ENCODE results near the gene MRPS35.

MRPS35 gene

GRCh38 chr12:27771481-27772327 is 61.1 kb downstream of the MRPS35 start:
- no peak for DNase-seq (ENCODE audit: low read depth in 2 of 3, low spot score in 2 of 3)

GRCh38 chr12:27772328-27773049 is 61.9 kb downstream of the MRPS35 start:
- no peak for DNase-seq (ENCODE audit: low read depth in 2 of 3, low spot score in 2 of 3)

GRCh38 chr12:27777141-27777540 is 66.5 kb downstream of the MRPS35 start:
- DNase-seq (ENCODE audit: low read depth in 2 of 3, low spot score in 2 of 3), result no peak

- no peak for DNase-seq (ENCODE audit: low read depth in 2 of 3, low spot score in 2 of 3)
Measured at GRCh38 chr12:27778206-27778605, 67.6 kb downstream of the MRPS35 start.

GRCh38 chr12:27779416-27779919 is 68.8 kb downstream of the MRPS35 start:
- DNase-seq (ENCODE audit: low read depth in 2 of 3, low spot score in 2 of 3), result peak; percentile 6 to 17 (median 11)

- DNase-seq (ENCODE audit: low read depth in 2 of 3, low spot score in 2 of 3), result peak; percentile 34 to 42 (median 36)
Measured at GRCh38 chr12:27779920-27780611, 69.4 kb downstream of the MRPS35 start, which contains the start of the genes KLHL42 and MANSC4. TSS of gene KLHL42 (plus strand) at chr12:27780233. CDS start at chr12:27780331, 98 bp downstream. TSS of gene MANSC4 (minus strand) at chr12:27780236. CDS start at chr12:27771276, 8,960 bp downstream.

GRCh38 chr12:27780612-27781408 is 70.2 kb downstream of the MRPS35 start:
- peak in 1 of 3 experiments; percentile 31 for DNase-seq (ENCODE audit: low read depth in 2 of 3, low spot score in 2 of 3)

- no peak for DNase-seq (ENCODE audit: low read depth in 2 of 3, low spot score in 2 of 3)
Measured at GRCh38 chr12:27781680-27782079, 71.0 kb downstream of the MRPS35 start.

GRCh38 chr12:27782481-27782880 is 71.8 kb downstream of the MRPS35 start:
- no peak for DNase-seq (ENCODE audit: low read depth in 2 of 3, low spot score in 2 of 3)

- DNase-seq (ENCODE audit: low read depth in 2 of 3, low spot score in 2 of 3), result no peak
Measured at GRCh38 chr12:27785882-27786570, 75.4 kb downstream of the MRPS35 start.

GRCh38 chr12:27787559-27787958 is 76.9 kb downstream of the MRPS35 start:
- no peak for DNase-seq (ENCODE audit: low read depth in 2 of 3, low spot score in 2 of 3)

- DNase-seq (ENCODE audit: low read depth in 2 of 3, low spot score in 2 of 3), result no peak
Measured at GRCh38 chr12:27790179-27790578, 79.5 kb downstream of the MRPS35 start.

- no peak for DNase-seq (ENCODE audit: low read depth in 2 of 3, low spot score in 2 of 3)
Measured at GRCh38 chr12:27794818-27795584, 84.4 kb downstream of the MRPS35 start.

GRCh38 chr12:27796128-27796527 is 85.5 kb downstream of the MRPS35 start:
- no peak for DNase-seq (ENCODE audit: low read depth in 2 of 3, low spot score in 2 of 3)

- no peak for DNase-seq (ENCODE audit: low read depth in 2 of 3, low spot score in 2 of 3)
Measured at GRCh38 chr12:27797301-27798025, 86.8 kb downstream of the MRPS35 start.

GRCh38 chr12:27800819-27801218 is 90.2 kb downstream of the MRPS35 start:
- no peak for DNase-seq (ENCODE audit: low read depth in 2 of 3, low spot score in 2 of 3)

- no peak for DNase-seq (ENCODE audit: low read depth in 2 of 3, low spot score in 2 of 3)
Measured at GRCh38 chr12:27801630-27802029, 91.0 kb downstream of the MRPS35 start.

GRCh38 chr12:27802511-27802910 is 91.9 kb downstream of the MRPS35 start:
- DNase-seq (ENCODE audit: low read depth in 2 of 3, low spot score in 2 of 3), result no peak

Measured in activated CD8-positive, alpha-beta memory T cell treated with anti-CD3 and anti-CD28 coated beads for 48 hours (primary cell).